Liver (tissue), 3 donors: Measurements from ENCODE around the gene CFAP77.

Experiments
- ATF3 ChIP-seq: IDR thresholded peaks from 2 replicates; pipeline ENCODE4 v1.6.1; 2016; ENCODE audit warnings: antibody characterized with exemption
- EGR1 ChIP-seq, 2 donors: IDR thresholded peaks; 2 replicates each; pipeline ENCODE4 v1.6.1; 2016 to 2018; ENCODE audit warnings: antibody characterized with exemption in 2 of 2, low read depth in 2 of 2
- RAD21 ChIP-seq, 2 donors: IDR thresholded peaks; 2 replicates each; pipeline ENCODE4 v1.6.1; 2016; ENCODE audit warnings: antibody characterized with exemption in 2 of 2, mild to moderate bottlenecking in 2 of 2
- REST ChIP-seq: IDR thresholded peaks from 2 replicates; pipeline ENCODE4 v1.6.1; 2016; ENCODE audit warnings: antibody characterized with exemption, mild to moderate bottlenecking
- SP1 ChIP-seq: IDR thresholded peaks from 2 replicates; pipeline ENCODE4 v1.6.1; 2018; ENCODE audit warnings: antibody characterized with exemption, mild to moderate bottlenecking
- YY1 ChIP-seq: IDR thresholded peaks from 2 replicates; pipeline ENCODE4 v1.6.1; 2016; ENCODE audit warnings: antibody characterized with exemption, mild to moderate bottlenecking
- TF ChIP-seq, protein P1 (sequence below): fragments of 150-350 bp; IDR thresholded peaks from 2 replicates; pipeline ENCODE4 v1.5.1; 2017; ENCODE audit warnings: improper control_type of control experiment, low read depth, low read length; ENCODE audit not compliant: missing input control
- donor health status: healthy.
- donor health status: healthy.

DNA sequence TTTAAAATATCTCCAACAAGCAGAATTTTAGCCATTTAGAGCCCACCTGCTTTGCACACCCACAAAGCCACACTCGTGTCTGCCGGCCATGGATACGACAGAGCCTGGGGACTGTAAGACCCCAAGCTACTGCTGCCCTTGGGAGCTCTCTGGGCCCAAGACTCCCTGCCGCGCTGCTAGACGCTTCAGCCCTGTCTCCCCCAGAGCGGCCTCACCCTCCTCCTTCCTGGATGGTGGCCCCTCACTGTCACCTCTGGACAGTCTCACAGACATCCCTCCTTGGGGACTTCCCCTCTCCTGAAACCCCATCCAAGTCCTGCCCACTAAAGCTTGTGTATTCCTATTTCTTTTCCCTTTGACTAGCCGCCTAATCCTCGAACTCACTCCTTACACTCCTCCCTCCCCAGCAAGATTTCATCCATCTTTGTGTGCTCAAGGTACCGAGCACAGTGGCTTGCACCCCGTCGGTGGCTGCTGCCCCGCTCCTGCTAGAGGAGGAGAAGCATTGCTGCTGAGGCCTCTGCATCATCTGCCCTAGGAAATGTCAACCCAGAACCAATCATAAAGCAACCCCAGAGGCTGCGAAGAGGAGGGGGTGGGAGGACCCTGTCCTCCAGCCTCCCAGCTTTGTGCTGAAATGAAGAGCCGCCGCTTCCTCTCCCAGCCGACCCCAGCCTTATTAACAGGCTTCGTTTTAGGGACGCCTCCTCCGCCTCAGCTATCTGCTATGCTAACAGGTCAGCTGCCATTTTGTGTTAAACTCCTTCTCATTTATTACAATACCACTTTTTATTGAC lies 71.2 kb downstream of the CFAP77 start:
- TF ChIP-seq, protein P1, sequence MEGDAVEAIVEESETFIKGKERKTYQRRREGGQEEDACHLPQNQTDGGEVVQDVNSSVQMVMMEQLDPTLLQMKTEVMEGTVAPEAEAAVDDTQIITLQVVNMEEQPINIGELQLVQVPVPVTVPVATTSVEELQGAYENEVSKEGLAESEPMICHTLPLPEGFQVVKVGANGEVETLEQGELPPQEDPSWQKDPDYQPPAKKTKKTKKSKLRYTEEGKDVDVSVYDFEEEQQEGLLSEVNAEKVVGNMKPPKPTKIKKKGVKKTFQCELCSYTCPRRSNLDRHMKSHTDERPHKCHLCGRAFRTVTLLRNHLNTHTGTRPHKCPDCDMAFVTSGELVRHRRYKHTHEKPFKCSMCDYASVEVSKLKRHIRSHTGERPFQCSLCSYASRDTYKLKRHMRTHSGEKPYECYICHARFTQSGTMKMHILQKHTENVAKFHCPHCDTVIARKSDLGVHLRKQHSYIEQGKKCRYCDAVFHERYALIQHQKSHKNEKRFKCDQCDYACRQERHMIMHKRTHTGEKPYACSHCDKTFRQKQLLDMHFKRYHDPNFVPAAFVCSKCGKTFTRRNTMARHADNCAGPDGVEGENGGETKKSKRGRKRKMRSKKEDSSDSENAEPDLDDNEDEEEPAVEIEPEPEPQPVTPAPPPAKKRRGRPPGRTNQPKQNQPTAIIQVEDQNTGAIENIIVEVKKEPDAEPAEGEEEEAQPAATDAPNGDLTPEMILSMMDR = no peak
- no peak for TF ChIP-seq YY1
- TF ChIP-seq EGR1 (IDR thresholded peaks at IDR 0.05; ENCODE audit: low read depth in 2 of 2) = no peak
- no peak for TF ChIP-seq ATF3
- TF ChIP-seq RAD21 (IDR thresholded peaks at IDR 0.05) = no peak
- no peak for TF ChIP-seq SP1
- TF ChIP-seq REST = no peak
